GM19193 (cell line): Measurements from ENCODE around the gene RHOT2.
A peak's percentile ranks its signal among the peaks of the same experiment; 100 is the strongest.

Experiments used
- POLR2A ChIP-seq: IDR thresholded peaks from 4 replicates; pipeline ENCODE4 v1.6.1; 2011; ENCODE audit not compliant: insufficient read depth, insufficient read length; ENCODE audit errors: extremely low read depth

RHOT2 gene

GRCh38 chr16:648781-649589 lies 18.9 kb upstream of the RHOT2 start, which contains the start of gene WDR90:
Gene WDR90 (plus strand): TSS chr16:649365. CDS start chr16:649417, 52 bp downstream.
- peak; percentile 47 for TF ChIP-seq POLR2A

- TF ChIP-seq POLR2A = no peak
Measured at GRCh38 chr16:649631-650030, 18.3 kb upstream of the RHOT2 start.

GRCh38 chr16:651844-652243 lies 16.1 kb upstream of the RHOT2 start:
- TF ChIP-seq POLR2A = no peak

GRCh38 chr16:652454-653305 lies 15.3 kb upstream of the RHOT2 start:
- no peak for TF ChIP-seq POLR2A

GRCh38 chr16:654034-654433 lies 13.9 kb upstream of the RHOT2 start:
- TF ChIP-seq POLR2A = no peak

- no peak for TF ChIP-seq POLR2A
Measured at GRCh38 chr16:657487-657886, 10.4 kb upstream of the RHOT2 start.

GRCh38 chr16:658679-659571 lies 9.0 kb upstream of the RHOT2 start:
- TF ChIP-seq POLR2A = no peak

- no peak for TF ChIP-seq POLR2A
Measured at GRCh38 chr16:659618-660017, 8.3 kb upstream of the RHOT2 start.

GRCh38 chr16:660132-660458 lies 7.8 kb upstream of the RHOT2 start:
- no peak for TF ChIP-seq POLR2A

GRCh38 chr16:660459-661183 lies 7.3 kb upstream of the RHOT2 start:
- TF ChIP-seq POLR2A = no peak

- TF ChIP-seq POLR2A = no peak
Measured at GRCh38 chr16:661184-661821, 6.6 kb upstream of the RHOT2 start.

- no peak for TF ChIP-seq POLR2A
Measured at GRCh38 chr16:662095-662494, 5.8 kb upstream of the RHOT2 start.

GRCh38 chr16:662597-662996 lies 5.3 kb upstream of the RHOT2 start:
- TF ChIP-seq POLR2A = no peak

- TF ChIP-seq POLR2A = no peak
Measured at GRCh38 chr16:666572-666971, 1.4 kb upstream of the RHOT2 start.

GRCh38 chr16:667113-667779 lies 686 bp upstream of the RHOT2 start:
- TF ChIP-seq POLR2A = no peak
